NCI-H1436 (cell line): ENCODE results near the gene GART.

Source experiments
- DNase-seq: peaks from one replicate; lab custom pipeline; 2025; lab: John Stamatoyannopoulos, UW

The GART gene

DNA sequence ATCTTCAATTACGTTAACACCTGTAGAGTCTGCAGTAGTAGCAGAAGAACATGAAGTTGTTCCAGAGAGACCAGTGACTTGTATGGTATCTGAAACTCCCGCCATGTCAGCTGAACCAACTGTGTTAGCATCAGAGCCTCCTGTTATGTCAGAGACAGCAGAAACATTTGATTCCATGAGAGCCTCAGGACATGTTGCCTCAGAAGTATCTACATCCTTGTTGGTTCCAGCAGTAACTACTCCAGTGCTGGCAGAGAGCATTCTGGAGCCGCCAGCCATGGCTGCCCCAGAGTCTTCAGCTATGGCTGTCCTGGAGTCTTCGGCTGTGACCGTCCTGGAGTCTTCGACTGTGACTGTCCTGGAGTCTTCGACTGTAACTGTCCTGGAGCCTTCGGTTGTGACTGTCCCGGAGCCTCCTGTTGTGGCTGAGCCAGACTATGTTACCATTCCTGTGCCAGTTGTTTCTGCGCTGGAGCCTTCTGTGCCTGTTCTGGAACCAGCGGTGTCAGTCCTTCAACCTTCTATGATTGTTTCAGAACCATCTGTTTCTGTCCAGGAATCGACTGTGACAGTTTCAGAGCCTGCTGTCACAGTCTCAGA, 11.2 kb upstream of the GART start:
- DNase-seq, result no peak

- DNase-seq, result no peak
These were observed 10.4 kb upstream of the GART start for GRCh38 chr21:33552093-33552998.

- no peak for DNase-seq
These were observed 9.7 kb upstream of the GART start for GRCh38 chr21:33551664-33552063.

DNA sequence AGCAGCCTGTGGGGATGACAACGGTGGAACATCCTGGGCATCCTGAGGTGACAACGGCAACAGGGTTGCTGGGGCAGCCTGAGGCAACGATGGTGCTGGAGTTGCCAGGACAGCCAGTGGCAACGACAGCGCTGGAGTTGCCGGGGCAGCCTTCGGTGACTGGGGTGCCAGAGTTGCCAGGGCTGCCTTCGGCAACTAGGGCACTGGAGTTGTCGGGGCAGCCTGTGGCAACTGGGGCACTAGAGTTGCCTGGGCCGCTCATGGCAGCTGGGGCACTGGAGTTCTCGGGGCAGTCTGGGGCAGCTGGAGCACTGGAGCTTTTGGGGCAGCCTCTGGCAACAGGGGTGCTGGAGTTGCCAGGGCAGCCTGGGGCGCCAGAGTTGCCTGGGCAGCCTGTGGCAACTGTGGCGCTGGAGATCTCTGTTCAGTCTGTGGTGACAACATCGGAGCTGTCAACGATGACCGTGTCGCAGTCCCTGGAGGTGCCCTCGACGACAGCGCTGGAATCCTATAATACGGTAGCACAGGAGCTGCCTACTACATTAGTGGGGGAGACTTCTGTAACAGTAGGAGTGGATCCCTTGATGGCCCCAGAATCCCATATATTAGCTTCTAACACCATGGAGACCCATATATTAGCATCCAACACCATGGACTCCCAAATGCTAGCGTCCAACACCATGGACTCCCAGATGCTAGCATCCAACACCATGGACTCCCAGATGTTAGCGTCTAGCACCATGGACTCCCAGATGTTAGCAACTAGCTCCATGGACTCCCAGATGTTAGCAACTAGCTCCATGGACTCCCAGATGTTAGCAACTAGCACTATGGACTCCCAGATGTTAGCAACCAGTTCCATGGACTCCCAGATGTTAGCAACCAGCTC, 9.1 kb upstream of the GART start:
- DNase-seq, result no peak

DNA sequence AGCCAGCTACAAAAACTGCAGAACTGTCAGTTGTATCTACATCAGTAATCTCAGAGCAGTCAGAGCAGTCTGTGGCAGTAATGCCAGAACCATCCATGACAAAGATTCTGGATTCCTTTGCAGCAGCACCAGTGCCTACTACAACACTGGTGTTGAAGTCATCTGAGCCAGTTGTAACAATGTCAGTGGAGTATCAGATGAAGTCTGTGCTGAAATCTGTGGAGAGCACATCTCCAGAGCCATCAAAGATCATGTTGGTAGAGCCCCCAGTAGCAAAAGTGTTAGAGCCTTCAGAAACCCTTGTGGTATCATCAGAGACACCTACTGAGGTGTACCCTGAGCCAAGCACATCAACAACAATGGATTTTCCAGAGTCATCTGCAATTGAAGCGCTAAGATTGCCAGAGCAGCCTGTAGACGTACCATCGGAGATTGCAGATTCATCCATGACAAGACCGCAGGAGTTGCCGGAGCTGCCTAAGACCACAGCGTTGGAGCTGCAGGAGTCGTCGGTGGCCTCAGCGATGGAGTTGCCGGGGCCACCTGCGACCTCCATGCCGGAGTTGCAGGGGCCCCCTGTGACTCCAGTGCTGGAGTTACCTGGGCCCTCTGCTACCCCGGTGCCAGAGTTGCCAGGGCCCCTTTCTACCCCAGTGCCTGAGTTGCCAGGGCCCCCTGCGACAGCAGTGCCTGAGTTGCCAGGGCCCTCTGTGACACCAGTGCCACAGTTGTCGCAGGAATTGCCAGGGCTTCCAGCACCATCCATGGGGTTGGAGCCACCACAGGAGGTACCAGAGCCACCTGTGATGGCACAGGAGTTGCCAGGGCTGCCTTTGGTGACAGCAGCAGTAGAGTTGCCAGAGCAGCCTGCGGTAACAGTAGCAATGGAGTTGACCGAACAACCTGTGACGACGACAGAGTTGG, 8.2 kb upstream of the GART start:
- no peak for DNase-seq

DNA sequence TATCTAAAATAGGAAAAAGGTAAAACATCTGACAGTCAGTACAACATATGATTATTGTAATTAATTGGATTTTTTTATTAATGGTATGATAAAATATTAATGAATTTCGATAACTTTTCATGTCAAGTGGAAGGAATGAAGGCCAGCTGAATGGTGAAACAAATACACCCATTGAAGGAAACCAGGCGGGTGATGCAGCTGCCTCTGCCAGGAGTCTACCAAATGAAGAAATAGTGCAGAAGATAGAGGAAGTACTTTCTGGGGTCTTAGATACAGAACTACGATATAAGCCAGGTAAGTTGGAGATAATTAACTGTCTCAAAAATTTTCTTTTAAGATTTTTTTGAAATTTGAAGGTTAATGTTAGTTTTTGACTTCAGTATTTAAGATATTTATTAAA, 4.2 kb upstream of the GART start:
- no peak for DNase-seq

GRCh38 chr21:33544451-33545195, 2.7 kb upstream of the GART start:
- no peak for DNase-seq

DNA sequence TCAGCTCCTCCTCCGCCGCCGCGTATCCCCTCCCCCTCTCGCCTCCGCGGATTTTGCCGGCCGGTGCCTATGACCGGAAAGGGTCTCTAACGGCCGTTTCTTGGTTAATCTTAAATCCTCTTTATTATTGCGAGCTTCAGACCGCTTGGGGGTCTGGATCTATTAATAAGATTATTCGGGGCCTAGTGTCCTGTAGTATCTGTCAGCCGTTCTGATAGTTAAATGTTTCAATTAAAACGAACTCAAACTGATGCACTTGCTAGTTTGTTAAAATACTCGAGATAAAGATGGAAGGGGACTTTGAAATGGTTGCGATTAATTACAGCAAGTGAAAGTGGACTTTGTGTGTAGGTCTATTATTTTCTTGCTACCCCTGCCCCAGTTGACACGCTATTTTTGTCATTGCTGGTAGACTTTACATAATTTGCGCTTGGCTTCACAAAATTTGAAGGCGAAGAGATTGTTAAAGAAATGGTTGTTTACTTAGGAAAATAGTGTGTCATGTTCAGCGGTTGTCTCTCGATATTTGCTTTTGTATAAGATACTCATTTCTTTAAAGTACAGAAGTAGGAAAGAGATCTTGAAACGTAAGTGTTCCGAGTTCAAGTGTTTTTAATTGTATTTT, 1.7 kb upstream of the GART start:
- peak; percentile 20 for DNase-seq

DNA sequence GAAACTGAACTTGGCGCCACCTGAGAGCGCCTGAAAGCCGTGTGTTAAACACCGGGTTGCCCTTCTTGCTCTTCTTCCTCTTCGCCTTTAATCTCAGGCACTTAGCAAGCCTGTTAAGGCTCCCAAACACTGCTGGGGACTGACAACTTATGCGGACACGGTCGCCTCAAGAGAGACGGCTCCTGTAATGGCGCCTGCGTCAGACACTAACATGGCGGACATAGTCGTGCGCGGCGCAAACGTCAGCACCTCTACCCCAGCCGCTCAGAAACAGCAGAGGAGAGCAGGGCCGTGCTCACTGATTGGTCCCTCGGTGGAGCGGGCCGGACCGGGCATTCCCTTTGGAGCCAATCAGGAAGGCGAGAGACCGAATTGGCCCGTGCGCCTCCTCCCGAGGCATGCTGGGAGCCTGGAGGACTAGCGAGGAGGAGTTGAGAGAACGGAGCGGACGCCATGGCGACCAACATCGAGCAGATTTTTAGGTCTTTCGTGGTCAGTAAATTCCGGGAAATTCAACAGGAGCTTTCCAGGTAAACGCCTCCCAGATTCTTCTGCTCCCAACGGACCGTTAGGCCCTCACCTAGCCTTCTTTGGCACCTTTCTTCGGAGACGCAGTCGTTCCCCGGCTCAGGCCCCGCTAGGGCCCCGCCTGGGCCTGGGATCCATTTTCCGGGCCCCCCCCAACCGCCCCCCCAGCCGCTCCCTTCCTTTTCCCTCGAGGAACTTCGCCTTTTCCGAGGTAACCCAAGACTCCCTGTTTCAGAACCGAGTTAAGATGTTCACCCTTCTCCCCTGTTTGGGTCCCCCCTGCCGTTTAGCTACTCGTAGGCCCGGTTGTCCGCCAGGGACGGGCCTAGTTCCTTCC, 955 bp upstream of the GART start, which contains the start of gene SON:
TSS of gene SON (plus strand) at position 399 of the 865 bp plus-strand sequence. CDS start at position 454, 55 bp downstream.
- DNase-seq, result peak; percentile 98

DNA sequence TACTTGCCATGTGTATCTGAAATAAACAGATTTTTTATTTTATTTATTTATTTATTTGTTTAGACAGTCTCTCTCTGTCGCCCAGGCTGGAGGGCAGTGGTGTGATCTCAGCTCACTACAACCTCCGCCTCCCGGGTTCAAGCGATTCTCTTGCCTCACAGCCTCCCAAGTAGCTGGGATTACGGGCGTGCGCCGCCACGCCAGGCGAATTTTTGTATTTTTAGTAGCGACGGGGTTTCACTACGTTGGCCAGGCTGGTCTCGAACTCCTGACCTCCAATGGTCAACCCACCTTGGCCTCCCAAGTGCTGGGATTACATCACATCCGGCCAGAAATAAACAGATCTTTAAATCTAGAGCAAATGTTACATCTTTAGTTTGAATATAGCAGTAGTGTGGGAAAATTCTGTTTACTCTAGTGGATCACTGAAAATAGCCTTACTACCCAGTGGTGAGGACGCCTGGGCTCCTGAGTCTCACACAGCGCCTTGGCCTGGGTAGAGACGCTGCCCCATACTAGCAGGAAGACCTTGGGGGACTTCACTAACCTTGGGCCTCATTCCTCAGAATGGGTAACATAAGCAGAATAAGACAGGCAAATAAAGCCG, 709 bp downstream of the GART start:
- DNase-seq, result no peak

GRCh38 chr21:33540711-33541104, 1.2 kb downstream of the GART start:
- DNase-seq, result no peak

DNA sequence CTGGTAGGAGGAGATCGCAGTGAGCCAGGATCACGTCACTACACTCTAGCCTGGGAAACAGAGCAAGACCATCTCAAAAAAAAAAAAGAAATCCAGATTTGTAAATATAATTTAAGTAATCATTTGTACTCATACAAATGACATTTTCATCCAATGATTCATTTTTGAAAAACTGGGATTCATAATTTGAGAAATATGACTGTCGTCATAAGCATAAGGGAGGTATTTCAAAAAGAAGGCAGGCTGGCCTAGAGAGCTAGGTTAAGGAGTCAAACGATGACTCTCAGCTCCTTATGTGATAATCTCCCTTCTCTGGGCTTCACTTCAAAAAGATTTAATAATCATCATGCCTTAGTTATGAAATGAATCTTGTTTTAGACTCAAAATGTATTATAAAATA, 2.3 kb downstream of the GART start:
- no peak for DNase-seq

GRCh38 chr21:33537212-33537611, 4.7 kb downstream of the GART start:
- no peak for DNase-seq

GRCh38 chr21:33531007-33531406, 10.9 kb downstream of the GART start:
- no peak for DNase-seq

GRCh38 chr21:33522953-33523349, 19.0 kb downstream of the GART start:
- no peak for DNase-seq

DNA sequence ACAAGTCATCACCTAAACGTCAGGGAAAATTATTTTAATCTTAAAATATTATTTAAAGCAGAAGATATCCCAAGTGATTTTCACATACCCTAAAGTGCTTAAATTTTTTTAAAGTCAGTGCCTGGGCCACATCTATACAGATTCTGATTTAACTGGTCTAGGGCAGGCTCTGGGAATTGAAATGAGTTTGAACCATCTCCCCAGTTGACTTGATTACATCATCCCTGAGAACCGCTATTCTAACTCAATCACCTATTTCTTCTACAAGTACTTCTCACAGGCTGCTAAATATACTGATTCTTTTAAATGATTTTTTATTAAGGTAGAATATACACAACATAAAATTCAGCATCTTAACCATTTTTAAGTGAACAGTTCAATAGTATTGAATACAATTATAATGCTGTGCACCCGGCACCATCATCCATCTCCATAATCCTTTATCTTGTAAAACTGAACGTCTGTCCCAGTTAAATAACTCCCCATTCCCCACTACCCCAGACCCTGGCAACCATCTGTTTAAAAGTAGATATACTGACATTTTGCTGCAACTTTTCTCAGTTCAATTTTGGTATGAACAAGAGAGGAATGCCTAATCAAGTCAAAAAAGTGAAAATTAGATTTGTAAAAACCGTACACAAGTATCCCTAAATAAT, 19.5 kb downstream of the GART start:
- DNase-seq, result no peak

- no peak for DNase-seq
These were observed 23.0 kb downstream of the GART start for GRCh38 chr21:33518899-33519298.

GRCh38 chr21:33514229-33514628, 27.7 kb downstream of the GART start:
- no peak for DNase-seq
